H1 (cell line): ENCODE data around the gene C3. TPM values are rescaled to one million over a fixed set of nuclear protein-coding genes. Genes with fewer than 3 reads are reported as not detected.

Experiments used
- CTCF ChIA-PET: fragments of 300-600 bp; sonication (Branson Sonifier 250); formaldehyde crosslinking; loops from one replicate; lab custom pipeline; 2021; ENCODE audit not compliant: partially characterized antibody; lab: Charles Lee
- POLR2A ChIA-PET: fragments of 300-600 bp; sonication (Branson Sonifier 250); formaldehyde crosslinking; loops from one replicate; lab custom pipeline; 2021; ENCODE audit warnings: inconsistent platforms; ENCODE audit not compliant: partially characterized antibody; lab: Charles Lee
- DNase-seq, 2 experiments: peaks; one replicate each; pipeline versions ENCODE4 v3.0.0 to v3.0.0-alpha.2; 2010 to 2022; ENCODE audit warnings: low spot score in 2 of 2, low read depth in 1 of 2, mixed read lengths in 1 of 2
- FAIRE-seq: peaks from 2 replicates; lab custom pipeline; 2011; peaks lifted over from hg19 to GRCh38; lab: Jason Lieb, UNC
- H2AFZ ChIP-seq: 2 replicates; pipeline ENCODE4 v1.8.1; 2012; ENCODE audit warnings: low read length, inconsistent platforms
- H2AK5ac ChIP-seq: 2 replicates; pipeline ENCODE4 v1.6.1; 2013; ENCODE audit warnings: low read depth, low read length
- H2BK120ac ChIP-seq: replicated peaks from 2 replicates; pipeline ENCODE3; 2013; ENCODE audit warnings: low read depth, low read length, inconsistent platforms
- H2BK12ac ChIP-seq: 2 replicates; pipeline ENCODE4 v1.6.1; 2013; ENCODE audit warnings: low read depth, low read length
- H2BK15ac ChIP-seq: 2 replicates; pipeline ENCODE4 v1.6.1; 2013; ENCODE audit warnings: low read length
- H2BK20ac ChIP-seq: 2 replicates; pipeline ENCODE4 v1.6.1; 2013; ENCODE audit warnings: low read length
- H2BK5ac ChIP-seq: 2 replicates; pipeline ENCODE4 v1.6.1; 2013; ENCODE audit warnings: low read depth, low read length
- H3K14ac ChIP-seq: 2 replicates; pipeline ENCODE4 v1.6.1; 2013; ENCODE audit warnings: inconsistent platforms; ENCODE audit not compliant: insufficient read length
- H3K18ac ChIP-seq: 2 replicates; pipeline ENCODE4 v1.6.1; 2013; ENCODE audit warnings: low read length; ENCODE audit errors: extremely low read depth
- H3K23ac ChIP-seq: 2 replicates; pipeline ENCODE4 v1.6.1; 2013; ENCODE audit warnings: inconsistent platforms; ENCODE audit not compliant: insufficient read length
- H3K23me2 ChIP-seq: 2 replicates; pipeline ENCODE4 v1.6.1; 2013; ENCODE audit warnings: low read depth, low read length
- H3K27ac ChIP-seq: 2 replicates; pipeline ENCODE4 v1.6.1; 2011; ENCODE audit warnings: low read depth, low read length, inconsistent platforms
- H3K27me3 ChIP-seq, 4 experiments: replicated peaks in 1 of 4; 1 replicate in 1 of 4; 2 replicates in 3 of 4; pipeline versions ENCODE4 v1.6.1 to v1.8.1; 2011 to 2013; ENCODE audit warnings: low read length in 3 of 4, mild to moderate bottlenecking in 3 of 4, inconsistent platforms in 2 of 4, mixed read lengths in 2 of 4, moderate library complexity in 1 of 4; ENCODE audit not compliant: control insufficient read depth in 3 of 4, insufficient read depth in 3 of 4; ENCODE audit errors: extremely low read depth in 1 of 4
- H3K36me3 ChIP-seq, 4 experiments: 2 replicates each; pipeline versions ENCODE4 v1.6.1 to v1.8.1; 2011 to 2013; ENCODE audit warnings: mild to moderate bottlenecking in 4 of 4, low read length in 3 of 4, moderate library complexity in 2 of 4, control low read depth in 1 of 4, inconsistent platforms in 1 of 4; ENCODE audit not compliant: insufficient read depth in 4 of 4, control insufficient read depth in 2 of 4
- H3K4ac ChIP-seq: replicated peaks from 2 replicates; pipeline ENCODE3; 2013; ENCODE audit warnings: low read length, low read depth, mixed read lengths, inconsistent platforms; ENCODE audit not compliant: insufficient read length
- H3K4me1 ChIP-seq, 4 experiments: replicated peaks in 1 of 4; 1 replicate in 1 of 4; 2 replicates in 3 of 4; pipeline versions ENCODE4 v1.6.1 to v1.8.1; 2011 to 2013; ENCODE audit warnings: low read length in 3 of 4, inconsistent platforms in 2 of 4, mixed read lengths in 1 of 4; ENCODE audit not compliant: insufficient read depth in 4 of 4, control insufficient read depth in 3 of 4
- H3K4me2 ChIP-seq, 2 experiments: 2 replicates each; pipeline versions ENCODE4 v1.6.1 to v1.8.1; 2011 to 2013; ENCODE audit warnings: low read depth in 2 of 2, low read length in 2 of 2, control low read depth in 1 of 2, inconsistent platforms in 1 of 2, mild to moderate bottlenecking in 1 of 2; ENCODE audit not compliant: insufficient read depth in 1 of 2
- H3K4me3 ChIP-seq, 4 experiments: fragments of 200-600, 300-600 bp in 1 of 4; sonication (generic), shearing (Covaris generic), sonication (Bioruptor Twin) in 1 of 4; 2 replicates each; pipeline versions ENCODE4 v1.5.1 to v1.8.1; 2011 to 2016; ENCODE audit warnings: low read length in 4 of 4, low read depth in 3 of 4, control low read depth in 2 of 4, inconsistent platforms in 2 of 4, mild to moderate bottlenecking in 2 of 4, mixed read lengths in 1 of 4, moderate library complexity in 1 of 4; ENCODE audit not compliant: insufficient read depth in 2 of 4; ENCODE audit errors: extremely low read depth in 1 of 4
- H3K56ac ChIP-seq: replicated peaks from 2 replicates; pipeline ENCODE3; 2013; ENCODE audit warnings: low read depth, mild to moderate bottlenecking, mixed read lengths, low read length, inconsistent platforms; ENCODE audit not compliant: insufficient read length
- H3K79me1 ChIP-seq: 2 replicates; pipeline ENCODE4 v1.6.1; 2013; ENCODE audit warnings: low read depth, low read length, control low read depth
- H3K79me2 ChIP-seq, 2 experiments: 2 replicates each; pipeline versions ENCODE4 v1.6.1 to v1.8.1; 2012 to 2013; ENCODE audit warnings: low read length in 2 of 2, mild to moderate bottlenecking in 2 of 2, inconsistent platforms in 1 of 2; ENCODE audit not compliant: insufficient read depth in 2 of 2, control insufficient read depth in 1 of 2
- H3K9ac ChIP-seq, 4 experiments: replicated peaks in 1 of 4; 1 replicate in 1 of 4; 2 replicates in 3 of 4; pipeline versions ENCODE4 v1.6.1 to v1.8.1; 2011 to 2013; ENCODE audit warnings: low read depth in 3 of 4, low read length in 3 of 4, control low read depth in 2 of 4, mild to moderate bottlenecking in 2 of 4, moderate library complexity in 2 of 4, inconsistent platforms in 1 of 4; ENCODE audit errors: extremely low read depth in 1 of 4
- H3K9me3 ChIP-seq, 2 experiments: 2 replicates each; pipeline versions ENCODE4 v1.6.1 to v1.8.1; 2012 to 2013; ENCODE audit warnings: mild to moderate bottlenecking in 2 of 2, moderate library complexity in 2 of 2, control low read depth in 1 of 2, inconsistent platforms in 1 of 2, low read depth in 1 of 2, low read length in 1 of 2, mixed read lengths in 1 of 2; ENCODE audit not compliant: insufficient read depth in 2 of 2
- H4K20me1 ChIP-seq, 2 experiments: replicated peaks in 1 of 2; 2 replicates each; pipeline versions ENCODE3 to v1.8.1; 2011 to 2013; ENCODE audit warnings: inconsistent platforms in 2 of 2, low read length in 2 of 2, mild to moderate bottlenecking in 1 of 2; ENCODE audit not compliant: insufficient read depth in 2 of 2, control insufficient read depth in 1 of 2
- H4K5ac ChIP-seq: 2 replicates; pipeline ENCODE4 v1.6.1; 2013; ENCODE audit warnings: low read length, low read depth, mixed read lengths, inconsistent platforms; ENCODE audit not compliant: insufficient read length
- H4K8ac ChIP-seq: 2 replicates; pipeline ENCODE4 v1.8.0; 2013; ENCODE audit warnings: mild to moderate bottlenecking, moderate library complexity, low read length, inconsistent platforms; ENCODE audit not compliant: insufficient read depth; ENCODE audit errors: extremely low read depth
- H4K91ac ChIP-seq: replicated peaks from 2 replicates; pipeline ENCODE3; 2013; ENCODE audit warnings: low read length, mixed read lengths, inconsistent platforms; ENCODE audit not compliant: insufficient read length
- ATF2 ChIP-seq: IDR thresholded peaks from 2 replicates; pipeline ENCODE4 v1.6.1; 2012; ENCODE audit warnings: low read length, inconsistent platforms
- CHD1 ChIP-seq: IDR thresholded peaks from 2 replicates; pipeline ENCODE4 v1.6.1; 2012; ENCODE audit warnings: low read depth, low read length, improper control_type of control experiment
- EP300 ChIP-seq, 2 experiments: IDR thresholded peaks; 1 replicate in 1 of 2; 2 replicates in 1 of 2; pipeline ENCODE4 v1.6.1; 2011 to 2012; ENCODE audit warnings: low read depth in 2 of 2, low read length in 2 of 2, mild to moderate bottlenecking in 2 of 2, borderline replicate concordance in 1 of 2, inconsistent platforms in 1 of 2, moderate library complexity in 1 of 2
- GTF2F1 ChIP-seq: IDR thresholded peaks from 2 replicates; pipeline ENCODE4 v1.6.1; 2012; ENCODE audit warnings: low read depth, low read length, improper control_type of control experiment, borderline replicate concordance
- HDAC2 ChIP-seq, 2 experiments: fragments of 300-600 bp in 1 of 2; sonication (generic) in 1 of 2; IDR thresholded peaks; 2 replicates each; pipeline ENCODE4 v1.6.1; 2011 to 2012; ENCODE audit warnings: low read depth in 2 of 2, low read length in 2 of 2, mild to moderate bottlenecking in 2 of 2, moderate library complexity in 2 of 2, borderline replicate concordance in 1 of 2, inconsistent platforms in 1 of 2
- POLR2A ChIP-seq, 2 experiments: IDR thresholded peaks; 1 replicate in 1 of 2; 2 replicates in 1 of 2; pipeline ENCODE4 v1.6.1; 2011; ENCODE audit warnings: low read depth in 2 of 2, low read length in 2 of 2, mild to moderate bottlenecking in 2 of 2; ENCODE audit errors: control extremely low read depth in 1 of 2
- SIN3A ChIP-seq, 2 experiments: IDR thresholded peaks in 1 of 2; conservative IDR thresholded peaks in 1 of 2; 2 replicates each; pipeline ENCODE4 v1.6.1; 2011 to 2012; ENCODE audit warnings: low read length in 2 of 2, improper control_type of control experiment in 1 of 2, low read depth in 1 of 2, mild to moderate bottlenecking in 1 of 2
- TAF7 ChIP-seq: optimal IDR thresholded peaks from 2 replicates; pipeline ENCODE3; 2011; ENCODE audit warnings: low read depth, mild to moderate bottlenecking, inconsistent platforms, low read length, moderate library complexity, borderline replicate concordance
- TBP ChIP-seq: IDR thresholded peaks from 2 replicates; pipeline ENCODE4 v1.6.1; 2011; ENCODE audit warnings: low read depth, low read length, improper control_type of control experiment
- TCF12 ChIP-seq: IDR thresholded peaks from 2 replicates; pipeline ENCODE4 v1.6.1; 2011; ENCODE audit warnings: low read depth, mild to moderate bottlenecking, low read length
- WGBS, 2 experiments: shearing (Covaris generic) in 1 of 2; methylation state at CpG; one replicate each; pipeline versions ENCODE4 v1.1.6 to v1.1.7; 2013 to 2015; ENCODE audit warnings: low lambda C conversion rate in 2 of 2, mixed read lengths in 2 of 2, inconsistent platforms in 1 of 2, low coverage in 1 of 2, missing lambda C conversion rate in 1 of 2; ENCODE audit not compliant: insufficient replicate concordance in 2 of 2, insufficient coverage in 1 of 2, insufficient read length in 1 of 2; ENCODE audit errors: extremely low coverage in 1 of 2, missing lambda C conversion rate in 1 of 2; 5-methylcytosine and 5-hydroxymethylcytosine counted together
- polyA plus RNA-seq, 7 experiments: library from polyadenylated mRNA; depleted of rRNA in 3 of 7; stranded (reverse) in 5 of 7; unstranded in 2 of 7; fragments of >200 nt in 5 of 7; fragments of 200-250 nt in 2 of 7; gene quantifications; 1 replicate in 5 of 7; 2 replicates in 1 of 7; 4 replicates in 1 of 7; pipeline versions ENCODE4 v1.2.1 to v1.2.3, GENCODE V29; 2011 to 2013; ENCODE audit warnings: missing spikeins in 2 of 7, mixed read lengths in 2 of 7
- total RNA-seq: library from RNA; stranded (reverse); fragmentation: NEBNext Ultra II Directional; extraction: Animal tissue kit (Norgen Biotek cat#: 25700); gene quantifications from 2 replicates; pipeline ENCODE4 v1.2.1, GENCODE V29; 2021

Gene C3
- total and polyA plus RNA-seq, 2 of the 8 experiments (the other 6 are each of a cell fraction or from before 2014, with no cell fraction given), result 6.4 to 12.8 TPM

GRCh38 chr19:6728346-6728745 lies 7.9 kb upstream of the C3 start:
- H2BK12ac ChIP-seq, result no peak overlapping the region
- peaks cover 0 to 5% (median 0%) of the 10 kb centered on the region in 4 experiments; a peak in 1 of 8 replicates for H3K36me3 ChIP-seq
- H3K4ac ChIP-seq, result no peak overlapping the region
- 95% methylated on average over 8 of the region's 8 CpGs; no CpG with 5 or more reads in 1 of the 2 experiments for WGBS, 2 experiments
- H2BK5ac ChIP-seq, result peak overlapping the region; percentile 35; the same call in 1 of the 2 replicates
- H4K5ac ChIP-seq, result no peak overlapping the region
- H2BK15ac ChIP-seq, result no peak overlapping the region
- no peak overlapping the region for H2BK120ac ChIP-seq
- no peaks in the 10 kb centered on the region for H3K23me2 ChIP-seq
- H3K27ac ChIP-seq, result no peak overlapping the region
- no peak overlapping the region for H2AFZ ChIP-seq
- H3K4me3 ChIP-seq, result no peak overlapping the region
- no peaks in the 10 kb centered on the region for H3K79me2 ChIP-seq
- H3K79me1 ChIP-seq, result no peaks in the 10 kb centered on the region
- H3K9me3 ChIP-seq, result no peaks in the 10 kb centered on the region
- H2AK5ac ChIP-seq, result no peak overlapping the region
- peaks cover 0 to 8% of the 10 kb centered on the region in 2 experiments for H4K20me1 ChIP-seq
- no peak overlapping the region for H3K9ac ChIP-seq
- H3K4me2 ChIP-seq, result no peak overlapping the region
- ChIA-PET POLR2A (interaction anchor here (1.1 to 2.1 kb wide), 3 partner anchors 8 to 25 kb away, joined by 3 to 5 read pairs (median 3); partner anchors contain the start of gene GPR108), CTCF (interaction anchor here (0.7 to 2.2 kb wide), 5 partner anchors 40 to 247 kb away, joined by 3 to 5 read pairs (median 3); partner anchors contain the start of genes DENND1C and TNFSF9)
- H4K91ac ChIP-seq, result no peak overlapping the region
- no peak overlapping the region for H3K56ac ChIP-seq
- no peak overlapping the region for H4K8ac ChIP-seq
- H3K23ac ChIP-seq, result no peak overlapping the region
- no peak overlapping the region for H3K14ac ChIP-seq
- no peaks in the 10 kb centered on the region for H3K27me3 ChIP-seq
- DNase-seq, result no peak
- peaks cover 0 to 13% (median 6%) of the 10 kb centered on the region in 4 experiments; a peak in 5 of 7 replicates for H3K4me1 ChIP-seq
- no peak overlapping the region for H2BK20ac ChIP-seq
- FAIRE-seq, result no peak
- no peak overlapping the region; the same call in 1 of the 2 replicates for H3K18ac ChIP-seq
- TF ChIP-seq GTF2F1 (no peak), ATF2 (no peak), POLR2A (IDR thresholded peaks at IDR 0.05; ENCODE audit: control extremely low read depth in 1 of 2, low read depth in 2 of 2, low read length in 2 of 2) (no peak), CHD1 (no peak), SIN3A (conservative IDR thresholded peaks at IDR 0.05 in 1 of 2, IDR thresholded peaks at IDR 0.05 in 1 of 2; ENCODE audit: low read depth in 1 of 2, low read length in 2 of 2) (no peak), EP300 (IDR thresholded peaks at IDR 0.05; ENCODE audit: borderline replicate concordance in 1 of 2, low read depth in 2 of 2, low read length in 2 of 2) (no peak), TCF12 (no peak), TAF7 (no peak), TBP (no peak), HDAC2 (IDR thresholded peaks at IDR 0.05; ENCODE audit: borderline replicate concordance in 1 of 2, low read depth in 2 of 2, low read length in 2 of 2) (no peak)
